Measurements from ENCODE around the gene AVPR2.

DNA sequence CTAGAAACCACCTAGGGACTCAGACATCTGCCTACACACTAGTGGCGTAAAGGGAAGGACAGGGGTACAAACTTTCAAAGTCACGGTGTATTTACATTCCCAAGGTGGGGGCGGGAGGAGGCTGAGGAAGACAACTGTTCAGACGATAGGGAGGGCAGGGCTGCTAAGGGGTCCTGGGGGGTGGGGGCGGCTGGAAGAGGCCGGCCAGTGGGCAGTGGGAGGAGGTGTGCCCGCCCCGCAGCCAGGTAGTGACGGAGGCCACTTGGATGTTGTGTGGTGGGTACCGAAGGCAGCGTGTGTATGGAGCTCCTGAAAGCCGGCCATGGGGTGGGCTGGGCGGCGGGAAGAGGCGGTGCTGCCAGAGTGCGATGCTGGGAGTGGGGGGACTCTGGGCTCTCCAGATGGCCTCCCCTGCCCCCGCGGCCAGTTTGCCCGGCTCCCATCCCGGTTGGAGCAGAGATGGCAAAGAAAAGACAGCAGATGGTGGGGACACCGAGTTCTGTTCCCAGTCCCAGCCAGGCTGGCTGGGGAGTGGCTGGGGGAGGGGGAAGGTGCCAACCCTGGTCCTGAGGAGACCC is 42.7 kb upstream of the AVPR2 start:
- TF ChIP-seq ZNF157 (tag by site-specific recombination; IDR thresholded peaks at IDR 0.05), result no peak
- no peak for TF ChIP-seq ZNF561 (tag by site-specific recombination; IDR thresholded peaks at IDR 0.05; ENCODE audit: borderline replicate concordance)
- TF ChIP-seq, protein P1, sequence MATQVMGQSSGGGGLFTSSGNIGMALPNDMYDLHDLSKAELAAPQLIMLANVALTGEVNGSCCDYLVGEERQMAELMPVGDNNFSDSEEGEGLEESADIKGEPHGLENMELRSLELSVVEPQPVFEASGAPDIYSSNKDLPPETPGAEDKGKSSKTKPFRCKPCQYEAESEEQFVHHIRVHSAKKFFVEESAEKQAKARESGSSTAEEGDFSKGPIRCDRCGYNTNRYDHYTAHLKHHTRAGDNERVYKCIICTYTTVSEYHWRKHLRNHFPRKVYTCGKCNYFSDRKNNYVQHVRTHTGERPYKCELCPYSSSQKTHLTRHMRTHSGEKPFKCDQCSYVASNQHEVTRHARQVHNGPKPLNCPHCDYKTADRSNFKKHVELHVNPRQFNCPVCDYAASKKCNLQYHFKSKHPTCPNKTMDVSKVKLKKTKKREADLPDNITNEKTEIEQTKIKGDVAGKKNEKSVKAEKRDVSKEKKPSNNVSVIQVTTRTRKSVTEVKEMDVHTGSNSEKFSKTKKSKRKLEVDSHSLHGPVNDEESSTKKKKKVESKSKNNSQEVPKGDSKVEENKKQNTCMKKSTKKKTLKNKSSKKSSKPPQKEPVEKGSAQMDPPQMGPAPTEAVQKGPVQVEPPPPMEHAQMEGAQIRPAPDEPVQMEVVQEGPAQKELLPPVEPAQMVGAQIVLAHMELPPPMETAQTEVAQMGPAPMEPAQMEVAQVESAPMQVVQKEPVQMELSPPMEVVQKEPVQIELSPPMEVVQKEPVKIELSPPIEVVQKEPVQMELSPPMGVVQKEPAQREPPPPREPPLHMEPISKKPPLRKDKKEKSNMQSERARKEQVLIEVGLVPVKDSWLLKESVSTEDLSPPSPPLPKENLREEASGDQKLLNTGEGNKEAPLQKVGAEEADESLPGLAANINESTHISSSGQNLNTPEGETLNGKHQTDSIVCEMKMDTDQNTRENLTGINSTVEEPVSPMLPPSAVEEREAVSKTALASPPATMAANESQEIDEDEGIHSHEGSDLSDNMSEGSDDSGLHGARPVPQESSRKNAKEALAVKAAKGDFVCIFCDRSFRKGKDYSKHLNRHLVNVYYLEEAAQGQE (tag by site-specific recombination; IDR thresholded peaks at IDR 0.05), result no peak
- TF ChIP-seq MEIS1 (CRISPR knock-in tag; IDR thresholded peaks at IDR 0.05; ENCODE audit: borderline replicate concordance), result no peak
